ENCODE results near the gene ALDH1L2. TPM values are rescaled to one million over a fixed set of nuclear protein-coding genes. Genes with fewer than 3 reads are reported as not detected.
"Not testable (repeated sequence)": the region's sequence is repeated elsewhere in the genome, so short reads cannot be mapped to it uniquely, and the experiment has no call there.

Gene ALDH1L2
- total and polyA plus RNA-seq, 5 donors from 2014 or later: not detected

DNA sequence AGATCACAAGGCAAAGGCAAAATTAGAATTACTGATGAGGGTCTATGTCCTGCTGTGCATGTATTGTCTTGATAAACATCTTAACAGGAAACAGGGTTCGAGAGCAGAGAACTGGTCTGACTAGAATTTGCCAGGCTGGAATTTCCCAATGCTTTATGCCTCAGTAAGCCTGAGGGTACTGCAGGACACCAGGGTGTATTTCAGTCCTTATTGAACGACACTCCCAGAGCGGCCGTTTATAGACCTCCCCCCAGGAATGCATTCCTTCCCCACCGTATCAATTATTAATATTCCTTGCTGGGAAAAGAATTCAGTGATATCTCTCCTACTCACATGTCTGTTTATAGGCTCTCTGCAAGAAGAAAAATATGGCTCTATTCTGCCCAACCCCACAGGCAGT lies 11.1 kb upstream of the ALDH1L2 start:
- not testable (repeated sequence) for ATAC-seq (ENCODE audit: low read depth in 2 of 2); DNase-seq; H3K4me1 ChIP-seq (ENCODE audit: control insufficient read depth, insufficient read depth, low read length, poor library complexity, severe bottlenecking); H3K4me3 ChIP-seq (ENCODE audit: low read depth, low read length); H3K27ac Mint-ChIP-seq; H3K4me3 Mint-ChIP-seq; H3K27ac ChIP-seq (ENCODE audit: insufficient read depth, low read length, poor library complexity, severe bottlenecking); H3K4me1 Mint-ChIP-seq; H3K36me3 ChIP-seq (ENCODE audit: control insufficient read depth, insufficient read depth, low read length)
- Mint-ChIP-seq H3K9me3 (peaks cover 2 to 22% (median 11%) of the 10 kb centered on the region in 7 donors), H3K27me3 (peaks cover 49% of the 10 kb centered on the region), H3K36me3 (peaks cover 11% of the 10 kb centered on the region)
- Histone ChIP-seq H3K27me3 (ENCODE audit: control insufficient read depth, insufficient read depth, low read length) (peaks cover 18% of the 10 kb centered on the region), H3K9me3 (ENCODE audit: control insufficient read depth in 2 of 2, low read length in 2 of 2) (peaks cover 7 to 10% of the 10 kb centered on the region in 2 experiments)

DNA sequence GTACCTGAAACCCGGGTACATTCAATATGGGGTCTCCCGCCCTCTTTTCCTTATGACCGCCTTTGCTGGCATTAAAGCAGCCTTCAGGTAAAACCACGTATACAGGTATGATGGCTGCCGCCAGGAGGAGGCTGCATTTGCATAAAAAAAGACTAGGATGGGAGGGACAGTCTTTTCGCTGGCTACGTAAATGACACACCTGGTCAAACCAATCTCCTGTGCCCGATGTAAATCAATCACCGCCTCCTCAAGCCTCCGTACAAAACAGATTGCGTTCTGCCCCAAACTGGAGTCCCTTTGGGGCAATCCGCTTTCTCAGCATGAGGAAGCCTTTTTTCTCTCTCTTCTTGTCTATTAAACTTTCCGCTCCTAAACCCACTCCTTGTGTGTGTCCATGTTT lies 8.1 kb upstream of the ALDH1L2 start:
- no peak overlapping the region for H3K27ac ChIP-seq (ENCODE audit: insufficient read depth, low read length, poor library complexity, severe bottlenecking)
- no peak overlapping the region for H3K4me3 ChIP-seq (ENCODE audit: low read depth, low read length)
- Mint-ChIP-seq H3K4me1 (no peaks in the 10 kb centered on the region), H3K4me3 (no peak overlapping the region), H3K27me3 (peaks cover 47% of the 10 kb centered on the region), H3K9me3 (peaks cover 2 to 22% (median 10%) of the 10 kb centered on the region in 7 donors), H3K36me3 (peaks cover 2% of the 10 kb centered on the region), H3K27ac (no peak overlapping the region)
- DNase-seq (no peak), ATAC-seq (ENCODE audit: low read depth in 2 of 2) (no peak)
- H3K4me1 ChIP-seq (ENCODE audit: control insufficient read depth, insufficient read depth, low read length, poor library complexity, severe bottlenecking): no peaks in the 10 kb centered on the region
- peaks cover 11% of the 10 kb centered on the region for H3K27me3 ChIP-seq (ENCODE audit: control insufficient read depth, insufficient read depth, low read length)
- H3K36me3 ChIP-seq (ENCODE audit: control insufficient read depth, insufficient read depth, low read length): no peaks in the 10 kb centered on the region
- H3K9me3 ChIP-seq (ENCODE audit: control insufficient read depth in 2 of 2, low read length in 2 of 2): peaks cover 7 to 10% of the 10 kb centered on the region in 2 experiments

DNA sequence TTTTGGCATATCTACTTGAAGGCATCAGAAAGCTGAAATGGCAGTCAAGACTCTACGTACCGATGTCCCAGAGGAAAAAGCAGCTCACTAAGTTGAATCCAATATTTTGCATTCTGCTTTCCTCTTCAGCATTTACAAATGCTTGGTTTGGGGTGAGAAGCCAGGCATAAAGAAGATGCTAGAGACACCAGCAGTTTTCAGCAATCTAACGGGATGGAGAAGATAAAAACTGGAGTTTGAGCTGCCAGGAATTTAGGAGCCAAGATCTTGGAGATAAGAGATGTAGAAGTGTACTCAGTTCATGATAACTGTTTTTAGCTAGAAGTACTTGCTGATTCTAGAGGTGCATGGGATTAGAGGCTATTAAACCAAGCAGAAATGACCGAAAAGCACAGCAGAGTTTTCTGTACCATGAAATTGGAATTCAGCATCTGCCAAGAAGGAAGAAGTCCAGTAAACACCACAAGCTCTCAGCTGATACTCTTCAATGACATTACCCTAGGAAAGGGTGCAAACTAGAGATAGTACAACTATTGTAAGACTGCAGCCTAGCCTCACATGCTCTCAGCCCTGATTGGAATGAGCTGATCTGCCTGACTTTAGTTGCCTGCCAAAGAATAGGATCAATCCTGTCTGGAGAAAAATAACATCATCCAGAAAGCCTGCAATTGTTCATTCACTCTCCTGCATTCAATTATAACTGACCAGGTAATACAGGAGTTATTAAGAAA lies 7.4 kb upstream of the ALDH1L2 start:
- H3K27ac Mint-ChIP-seq: no peak overlapping the region
- H3K4me1 ChIP-seq (ENCODE audit: control insufficient read depth, insufficient read depth, low read length, poor library complexity, severe bottlenecking): no peaks in the 10 kb centered on the region
- no peak overlapping the region for H3K4me3 ChIP-seq (ENCODE audit: low read depth, low read length)
- peaks cover 7 to 10% of the 10 kb centered on the region in 2 experiments for H3K9me3 ChIP-seq (ENCODE audit: control insufficient read depth in 2 of 2, low read length in 2 of 2)
- H3K4me1 Mint-ChIP-seq: no peaks in the 10 kb centered on the region
- no peaks in the 10 kb centered on the region for H3K36me3 ChIP-seq (ENCODE audit: control insufficient read depth, insufficient read depth, low read length)
- H3K27me3 ChIP-seq (ENCODE audit: control insufficient read depth, insufficient read depth, low read length): peaks cover 11% of the 10 kb centered on the region
- H3K27ac ChIP-seq (ENCODE audit: insufficient read depth, low read length, poor library complexity, severe bottlenecking): no peak overlapping the region
- no peak for ATAC-seq (ENCODE audit: low read depth in 2 of 2)
- no peak overlapping the region for H3K4me3 Mint-ChIP-seq
- peaks cover 50% of the 10 kb centered on the region for H3K27me3 Mint-ChIP-seq
- no peaks in the 10 kb centered on the region for H3K36me3 Mint-ChIP-seq
- H3K9me3 Mint-ChIP-seq: peaks cover 2 to 20% (median 9%) of the 10 kb centered on the region in 7 donors
- no peak for DNase-seq

DNA sequence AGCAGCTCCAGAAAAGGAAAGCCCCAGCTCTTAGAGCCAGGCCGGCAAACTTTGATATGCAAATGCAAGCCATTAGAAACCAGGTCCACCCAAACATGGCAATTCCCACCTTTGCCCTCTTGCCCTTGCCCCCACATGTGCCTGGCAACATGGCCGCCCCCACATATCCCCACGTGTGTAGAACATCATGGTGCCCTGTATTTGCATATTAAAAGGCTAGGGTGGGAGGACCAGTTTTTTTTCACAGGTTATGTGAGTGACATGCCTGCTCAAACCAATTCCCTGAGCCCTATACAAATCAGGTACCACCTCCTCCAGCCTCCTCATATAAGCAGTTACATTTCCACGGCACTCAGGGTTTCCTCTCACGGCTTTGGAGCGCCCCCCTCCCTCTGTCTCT lies 6.1 kb upstream of the ALDH1L2 start:
- ATAC-seq (ENCODE audit: low read depth in 2 of 2) (no peak), DNase-seq (no peak)
- Histone ChIP-seq H3K4me3 (ENCODE audit: low read depth, low read length) (no peak overlapping the region), H3K27me3 (ENCODE audit: control insufficient read depth, insufficient read depth, low read length) (peaks cover 11% of the 10 kb centered on the region), H3K36me3 (ENCODE audit: control insufficient read depth, insufficient read depth, low read length) (no peaks in the 10 kb centered on the region), H3K9me3 (ENCODE audit: control insufficient read depth in 2 of 2, low read length in 2 of 2) (peaks cover 6 to 7% of the 10 kb centered on the region in 2 experiments), H3K4me1 (ENCODE audit: control insufficient read depth, insufficient read depth, low read length, poor library complexity, severe bottlenecking) (no peaks in the 10 kb centered on the region), H3K27ac (ENCODE audit: insufficient read depth, low read length, poor library complexity, severe bottlenecking) (no peak overlapping the region)
- Mint-ChIP-seq H3K9me3 (peaks cover 0 to 12% (median 3%) of the 10 kb centered on the region in 7 donors), H3K27ac (no peak overlapping the region), H3K4me1 (peaks cover 0 to 3% (median under 1%) of the 10 kb centered on the region in 4 donors), H3K4me3 (no peak overlapping the region), H3K27me3 (peaks cover 53% of the 10 kb centered on the region), H3K36me3 (no peaks in the 10 kb centered on the region)

DNA sequence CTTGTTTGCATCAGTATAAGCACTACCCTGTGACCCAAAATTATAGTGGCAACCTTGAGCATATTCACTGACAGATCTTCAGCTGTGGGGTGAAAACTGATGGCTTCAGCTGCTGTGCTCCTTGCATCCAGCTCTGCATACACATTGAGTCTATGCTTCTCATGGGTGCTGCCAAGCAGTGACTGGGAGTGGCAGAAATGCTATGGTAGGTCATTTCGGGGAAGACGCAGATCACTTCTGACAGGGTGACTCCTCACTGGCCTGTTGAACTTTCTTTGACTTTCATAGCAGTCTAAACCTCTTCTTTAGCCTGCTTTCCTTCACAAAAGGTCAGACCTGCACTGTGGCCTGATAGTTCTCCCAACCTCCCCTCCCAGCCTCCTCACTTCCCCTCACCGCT lies 5.6 kb upstream of the ALDH1L2 start:
- DNase-seq (no peak), ATAC-seq (ENCODE audit: low read depth in 2 of 2) (no peak)
- no peak overlapping the region for H3K27ac ChIP-seq (ENCODE audit: insufficient read depth, low read length, poor library complexity, severe bottlenecking)
- H3K27me3 ChIP-seq (ENCODE audit: control insufficient read depth, insufficient read depth, low read length): peaks cover 11% of the 10 kb centered on the region
- no peak overlapping the region for H3K27ac Mint-ChIP-seq
- H3K4me3 ChIP-seq (ENCODE audit: low read depth, low read length): no peak overlapping the region
- no peaks in the 10 kb centered on the region for H3K36me3 Mint-ChIP-seq
- peaks cover 0 to 6% (median 1%) of the 10 kb centered on the region in 4 donors for H3K4me1 Mint-ChIP-seq
- H3K4me1 ChIP-seq (ENCODE audit: control insufficient read depth, insufficient read depth, low read length, poor library complexity, severe bottlenecking): no peaks in the 10 kb centered on the region
- no peaks in the 10 kb centered on the region for H3K36me3 ChIP-seq (ENCODE audit: control insufficient read depth, insufficient read depth, low read length)
- no peak overlapping the region for H3K4me3 Mint-ChIP-seq
- H3K9me3 ChIP-seq (ENCODE audit: control insufficient read depth in 2 of 2, low read length in 2 of 2): peaks cover 3 to 7% of the 10 kb centered on the region in 2 experiments
- peaks cover 54% of the 10 kb centered on the region for H3K27me3 Mint-ChIP-seq
- H3K9me3 Mint-ChIP-seq: peaks cover 0 to 11% (median 3%) of the 10 kb centered on the region in 7 donors

DNA sequence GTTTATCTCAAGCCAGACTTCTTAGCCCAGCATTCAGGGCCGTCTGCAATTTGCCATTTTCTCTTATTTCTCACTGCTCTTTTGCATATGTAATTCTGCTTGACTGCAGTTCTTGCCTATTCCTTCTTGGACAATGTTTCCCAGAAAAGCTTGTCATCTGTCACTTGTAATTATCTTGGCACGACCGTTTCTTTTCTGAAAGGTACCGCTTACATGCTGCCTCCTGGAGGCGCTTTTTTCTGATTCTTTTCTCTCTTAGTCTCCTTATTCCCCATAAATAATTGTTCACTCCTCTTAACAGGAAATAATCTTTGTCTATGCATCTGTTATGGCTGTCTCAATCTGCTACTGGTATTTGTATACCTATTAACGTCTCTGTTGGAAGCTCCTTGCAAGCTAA lies 1.2 kb upstream of the ALDH1L2 start:
- Histone ChIP-seq H3K9me3 (ENCODE audit: control insufficient read depth in 2 of 2, low read length in 2 of 2) (no peaks in the 10 kb centered on the region), H3K27me3 (ENCODE audit: control insufficient read depth, insufficient read depth, low read length) (peaks cover 25% of the 10 kb centered on the region), H3K4me3 (ENCODE audit: low read depth, low read length) (no peak overlapping the region), H3K36me3 (ENCODE audit: control insufficient read depth, insufficient read depth, low read length) (no peaks in the 10 kb centered on the region), H3K27ac (ENCODE audit: insufficient read depth, low read length, poor library complexity, severe bottlenecking) (no peak overlapping the region), H3K4me1 (ENCODE audit: control insufficient read depth, insufficient read depth, low read length, poor library complexity, severe bottlenecking) (peaks cover 6% of the 10 kb centered on the region)
- Mint-ChIP-seq H3K9me3 (peaks cover 0 to 5% (median 2%) of the 10 kb centered on the region in 7 donors), H3K4me3 (peak overlapping the region in 1 of 4 donors; percentile 49), H3K36me3 (no peaks in the 10 kb centered on the region), H3K27ac (no peak overlapping the region), H3K4me1 (peaks cover 0 to 13% (median 8%) of the 10 kb centered on the region in 4 donors), H3K27me3 (peaks cover 62% of the 10 kb centered on the region)
- no peak for ATAC-seq (ENCODE audit: low read depth in 2 of 2)
- no peak for DNase-seq

DNA sequence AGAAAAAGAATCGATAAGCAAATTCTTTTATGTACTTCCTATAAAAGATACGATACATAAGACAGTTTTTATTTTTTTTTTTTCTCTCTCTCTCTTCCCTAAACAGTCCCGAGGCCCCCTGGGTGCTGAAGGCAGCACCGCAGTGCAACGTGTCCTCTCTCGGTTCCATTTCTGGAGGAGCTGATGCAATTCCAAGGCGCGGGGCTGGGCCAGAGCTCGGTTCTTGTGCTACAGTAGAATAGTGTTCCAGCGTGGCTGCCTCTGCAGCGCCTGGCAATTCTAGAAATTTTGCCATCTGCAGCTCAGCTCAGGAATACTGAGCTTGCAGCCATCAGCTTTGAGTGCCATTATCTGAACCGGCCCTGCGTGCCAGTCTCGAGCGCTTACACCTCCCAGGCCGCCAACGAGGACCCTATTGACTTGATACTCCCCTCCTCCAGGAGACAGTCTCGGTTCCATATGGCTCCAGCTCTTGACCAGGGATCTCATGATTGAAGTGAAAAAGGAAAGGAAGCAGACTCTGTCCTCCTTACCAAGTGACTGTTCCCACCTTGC lies 630 bp downstream of the ALDH1L2 start:
- Histone ChIP-seq H3K9me3 (ENCODE audit: control insufficient read depth in 2 of 2, low read length in 2 of 2) (no peaks in the 10 kb centered on the region), H3K4me3 (ENCODE audit: low read depth, low read length) (no peak overlapping the region), H3K27ac (ENCODE audit: insufficient read depth, low read length, poor library complexity, severe bottlenecking) (no peak overlapping the region), H3K36me3 (ENCODE audit: control insufficient read depth, insufficient read depth, low read length) (no peaks in the 10 kb centered on the region), H3K4me1 (ENCODE audit: control insufficient read depth, insufficient read depth, low read length, poor library complexity, severe bottlenecking) (peaks cover 6% of the 10 kb centered on the region), H3K27me3 (ENCODE audit: control insufficient read depth, insufficient read depth, low read length) (peaks cover 27% of the 10 kb centered on the region)
- Mint-ChIP-seq H3K4me1 (peaks cover 0 to 13% (median 8%) of the 10 kb centered on the region in 4 donors), H3K9me3 (peaks cover 0 to 5% (median 2%) of the 10 kb centered on the region in 7 donors), H3K36me3 (no peaks in the 10 kb centered on the region), H3K27me3 (peaks cover 65% of the 10 kb centered on the region), H3K27ac (no peak overlapping the region), H3K4me3 (peak overlapping the region; percentile 27 to 74 (median 58))
- ATAC-seq (ENCODE audit: low read depth in 2 of 2) (no peak), DNase-seq (no peak)
